Measurements from ENCODE around the gene ERBB4. TPM values are rescaled to one million over a fixed set of nuclear protein-coding genes. Genes with fewer than 3 reads are reported as not detected.

Gene ERBB4
- total RNA-seq, 1 experiment from 2014 or later: not detected

GRCh38 chr2:212549941-212550340 lies 11.3 kb upstream of the ERBB4 start:
- intact Hi-C loops (cut with micrococcal nuclease): loop anchor here (5.0 kb wide), 1 partner anchor 1093 kb away; no protein-coding TSS in a partner anchor

GRCh38 chr2:212549463-212549862 lies 10.9 kb upstream of the ERBB4 start:
- Mint-ChIP-seq H3K9me3 (ENCODE audit: unreplicated experiment) (no peaks in the 10 kb centered on the region), H3K36me3 (ENCODE audit: insufficient read depth, unreplicated experiment) (no peaks in the 10 kb centered on the region), H3K4me3 (ENCODE audit: unreplicated experiment) (no peak overlapping the region), H3K27ac (ENCODE audit: low read depth, unreplicated experiment) (no peak overlapping the region), H3K4me1 (ENCODE audit: insufficient read depth, unreplicated experiment) (no peaks in the 10 kb centered on the region), H3K27me3 (ENCODE audit: insufficient read depth, unreplicated experiment) (peaks cover 55% of the 10 kb centered on the region)
- no TSS peak for BruUV-seq (replicated peaks)
- intact Hi-C loops (cut with micrococcal nuclease): loop anchor here (5.0 kb wide), 1 partner anchor 1092 kb away; no protein-coding TSS in a partner anchor
- ChIA-PET CTCF (interaction anchor here (1.9 kb wide), 1 partner anchor 804 kb away, joined by 7 read pairs; no protein-coding TSS in a partner anchor), POLR2A (no interaction called here)
- TF ChIP-seq CTCF (IDR thresholded peaks at IDR 0.05; ENCODE audit: unreplicated experiment): no peak
- no peak for DNase-seq (ENCODE audit: unreplicated experiment)

More at GRCh38 chr2:212549941-212550340, 11.3 kb upstream of the ERBB4 start:
- no peaks in the 10 kb centered on the region for H3K36me3 Mint-ChIP-seq (ENCODE audit: insufficient read depth, unreplicated experiment)
- peaks cover 55% of the 10 kb centered on the region for H3K27me3 Mint-ChIP-seq (ENCODE audit: insufficient read depth, unreplicated experiment)
- ChIA-PET POLR2A (no interaction called here), CTCF (interaction anchor here (1.9 kb wide), 1 partner anchor 805 kb away, joined by 7 read pairs; no protein-coding TSS in a partner anchor)
- no TSS peak for BruUV-seq (replicated peaks)
- no peak overlapping the region for H3K4me3 Mint-ChIP-seq (ENCODE audit: unreplicated experiment)
- no peaks in the 10 kb centered on the region for H3K9me3 Mint-ChIP-seq (ENCODE audit: unreplicated experiment)
- no peak overlapping the region for H3K27ac Mint-ChIP-seq (ENCODE audit: low read depth, unreplicated experiment)
- H3K4me1 Mint-ChIP-seq (ENCODE audit: insufficient read depth, unreplicated experiment): no peaks in the 10 kb centered on the region
- TF ChIP-seq CTCF (IDR thresholded peaks at IDR 0.05; ENCODE audit: unreplicated experiment): no peak
- DNase-seq (ENCODE audit: unreplicated experiment): no peak

- DNase-seq (ENCODE audit: unreplicated experiment): peak; percentile 38
- BruUV-seq (replicated peaks): no TSS peak
- no peak overlapping the region for H3K27ac Mint-ChIP-seq (ENCODE audit: low read depth, unreplicated experiment)
- CTCF ChIA-PET: interaction anchor here (1.3 to 1.9 kb wide), 3 partner anchors 393 to 804 kb away, joined by 5 to 7 read pairs (median 7); no protein-coding TSS in a partner anchor
- H3K27me3 Mint-ChIP-seq (ENCODE audit: insufficient read depth, unreplicated experiment): peaks cover 55% of the 10 kb centered on the region
- intact Hi-C loops (cut with micrococcal nuclease): loop anchor here (1.0 to 5.0 kb wide), 3 partner anchors 401 to 1091 kb away; no protein-coding TSS in a partner anchor
- POLR2A ChIA-PET: no interaction called here
- no peaks in the 10 kb centered on the region for H3K9me3 Mint-ChIP-seq (ENCODE audit: unreplicated experiment)
- no peaks in the 10 kb centered on the region for H3K4me1 Mint-ChIP-seq (ENCODE audit: insufficient read depth, unreplicated experiment)
- peak; percentile 32 for TF ChIP-seq CTCF (IDR thresholded peaks at IDR 0.05; ENCODE audit: unreplicated experiment)
- no peak overlapping the region for H3K4me3 Mint-ChIP-seq (ENCODE audit: unreplicated experiment)
- no peaks in the 10 kb centered on the region for H3K36me3 Mint-ChIP-seq (ENCODE audit: insufficient read depth, unreplicated experiment)
Observed at GRCh38 chr2:212548455-212548819, 9.8 kb upstream of the ERBB4 start.

DNA sequence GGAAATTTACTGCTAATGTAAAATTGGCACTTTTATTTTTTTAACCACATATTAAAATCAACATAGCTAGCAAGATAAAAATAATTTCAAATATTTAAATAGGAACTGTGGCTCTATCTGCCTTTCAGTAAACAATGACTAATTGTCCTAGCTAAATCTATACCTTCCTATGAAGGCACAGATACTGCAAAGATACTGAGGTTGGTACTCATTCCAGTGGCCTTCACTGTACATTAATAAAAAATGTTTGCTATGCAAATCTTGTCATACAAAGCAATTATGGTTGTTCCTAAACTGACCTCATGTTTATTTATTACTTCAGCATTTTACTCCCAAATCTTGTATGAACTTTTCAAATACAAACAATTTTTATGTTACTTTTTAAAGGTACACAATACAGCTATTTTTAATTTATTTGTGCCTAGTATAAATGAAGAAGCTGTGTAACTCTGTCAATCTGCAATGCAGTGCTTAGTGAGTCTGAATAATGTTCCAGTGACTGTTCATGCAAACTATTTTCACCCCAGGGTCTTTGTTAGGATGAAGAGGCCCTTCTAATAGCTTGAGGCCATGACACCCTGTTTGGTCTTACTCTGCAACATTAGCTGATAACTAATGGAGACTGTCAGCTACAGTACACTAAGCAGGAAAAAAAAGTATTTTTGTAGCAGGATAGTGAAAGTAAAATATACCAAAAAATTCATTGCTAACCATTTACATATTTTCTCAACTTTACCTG lies 9.3 kb upstream of the ERBB4 start:
- Mint-ChIP-seq H3K27me3 (ENCODE audit: insufficient read depth, unreplicated experiment) (peaks cover 55% of the 10 kb centered on the region), H3K27ac (ENCODE audit: low read depth, unreplicated experiment) (no peak overlapping the region), H3K4me1 (ENCODE audit: insufficient read depth, unreplicated experiment) (no peaks in the 10 kb centered on the region), H3K9me3 (ENCODE audit: unreplicated experiment) (no peaks in the 10 kb centered on the region), H3K4me3 (ENCODE audit: unreplicated experiment) (no peak overlapping the region), H3K36me3 (ENCODE audit: insufficient read depth, unreplicated experiment) (no peaks in the 10 kb centered on the region)
- no peak for TF ChIP-seq CTCF (IDR thresholded peaks at IDR 0.05; ENCODE audit: unreplicated experiment)
- DNase-seq (ENCODE audit: unreplicated experiment): no peak
- intact Hi-C loops (cut with micrococcal nuclease): loop anchor here (1.0 to 5.0 kb wide), 3 partner anchors 401 to 1091 kb away; no protein-coding TSS in a partner anchor
- no TSS peak for BruUV-seq (replicated peaks)
- ChIA-PET POLR2A (no interaction called here), CTCF (interaction anchor here (0.6 to 1.3 kb wide), 3 partner anchors 393 to 803 kb away, joined by 3 to 7 read pairs (median 5); no protein-coding TSS in a partner anchor)
